ENCODE data around the gene SNX20. TPM values are rescaled to one million over a fixed set of nuclear protein-coding genes. Genes with fewer than 3 reads are reported as not detected.

SNX20 gene
- total and polyA plus RNA-seq, 2 of the 13 experiments (the other 11 are each of a cell fraction or from before 2014, with no cell fraction given): not detected

DNA sequence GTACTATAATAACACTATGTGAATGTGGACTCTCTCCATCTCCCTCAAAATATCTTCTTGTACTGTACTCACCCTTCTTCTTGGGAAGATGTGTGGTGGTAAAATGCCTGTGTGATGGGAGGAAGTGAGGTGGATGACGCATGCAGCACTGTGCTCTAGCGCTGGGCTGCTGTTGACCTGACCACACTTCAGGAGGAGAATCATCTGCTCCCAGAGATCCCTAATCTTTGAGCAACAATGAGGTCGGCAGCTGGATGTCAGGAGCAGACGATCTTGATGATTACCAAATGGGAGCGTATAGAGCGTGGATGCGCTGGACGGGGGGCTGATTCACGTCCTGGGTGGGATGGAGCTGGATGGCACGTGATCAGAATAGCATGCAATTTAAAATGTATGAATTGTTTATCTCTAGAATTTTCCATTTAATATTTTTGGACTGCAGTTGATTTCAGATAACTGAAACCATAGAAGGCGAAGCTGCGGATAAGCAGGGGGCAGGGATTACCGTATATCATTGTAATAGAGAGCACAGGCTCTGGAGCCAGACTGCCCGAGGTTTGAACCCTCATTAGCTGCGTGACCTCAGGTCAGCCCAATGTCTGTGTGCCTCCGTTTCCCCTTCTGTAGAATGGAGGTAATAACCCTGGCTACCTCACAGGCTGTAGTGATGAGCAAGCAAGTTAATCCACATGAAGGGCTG is 37.1 kb upstream of the SNX20 start:
- no peak overlapping the region for H3K4me2 ChIP-seq (ENCODE audit: low read depth, low read length)
- ChIA-PET CTCF (ENCODE audit: low intra/inter-chr PET ratio, low total read pairs) (no interaction called here), POLR2A (interaction anchor here (0.6 kb wide), 1 partner anchor 348 kb away, joined by 3 read pairs; no protein-coding TSS in a partner anchor)
- H4K20me1 ChIP-seq (ENCODE audit: insufficient read depth, low read length): no peaks in the 10 kb centered on the region
- peak; percentile 92; the same call in 1 of the 2 replicates for TF ChIP-seq GZF1 (CRISPR knock-in tag; IDR thresholded peaks at IDR 0.05)
- TF ChIP-seq NR2F6 (IDR thresholded peaks at IDR 0.05): no peak
- TF ChIP-seq NR2F6 (CRISPR knock-in tag; IDR thresholded peaks at IDR 0.05): no peak
- DNase-seq (ENCODE audit: low spot score) (no peak), FAIRE-seq (no peak), ATAC-seq (no peak)
- H3K4me1 ChIP-seq (ENCODE audit: insufficient read depth, low read length): peaks cover 50% of the 10 kb centered on the region
- H3K79me2 ChIP-seq (ENCODE audit: insufficient read depth, low read length): no peaks in the 10 kb centered on the region
- intact Hi-C loops (cut with micrococcal nuclease; ENCODE audit: unreplicated experiment) (loop anchor here (2.0 kb wide), 1 partner anchor 23 kb away; no protein-coding TSS in a partner anchor), in situ Hi-C loops (cut with HindIII; ENCODE audit: extremely low pct_ligation_motif_present, low pct_unique_long_range_greater_than_20kb) (no loop called here)
- no peak overlapping the region for H3K9ac ChIP-seq (ENCODE audit: insufficient read depth, low read depth, low read length)
- H3K27ac ChIP-seq (ENCODE audit: extremely low read length, insufficient read depth, low read length): no peak overlapping the region
- no peak overlapping the region for H3K4me3 ChIP-seq (replicated peaks in 1 of 3; ENCODE audit: insufficient read depth in 1 of 3, low read depth in 2 of 3, low read length in 3 of 3)
- no peaks in the 10 kb centered on the region for H3K9me3 ChIP-seq (ENCODE audit: low read length)
- H3K27me3 ChIP-seq (ENCODE audit: control insufficient read depth in 1 of 2, insufficient read depth in 2 of 2, low read length in 2 of 2): peaks cover 1 to 10% of the 10 kb centered on the region in 2 experiments; a peak in 1 of 5 replicates
- no peak overlapping the region for H2AFZ ChIP-seq (ENCODE audit: low read length)
- BruUV-seq (replicated peaks): no TSS peak
- no peaks in the 10 kb centered on the region for H3K36me3 ChIP-seq (replicated peaks in 1 of 2; ENCODE audit: control insufficient read depth in 1 of 2, insufficient read depth in 2 of 2, low read length in 2 of 2)
- WGBS (ENCODE audit: low lambda C conversion rate): 75% methylated on average over 15 of the region's 16 CpGs

- H3K9me3 ChIP-seq (ENCODE audit: low read length): no peaks in the 10 kb centered on the region
- H4K20me1 ChIP-seq (ENCODE audit: insufficient read depth, low read length): no peaks in the 10 kb centered on the region
- H3K9ac ChIP-seq (ENCODE audit: insufficient read depth, low read depth, low read length): no peak overlapping the region
- peaks cover 1 to 10% of the 10 kb centered on the region in 2 experiments; a peak in 1 of 5 replicates for H3K27me3 ChIP-seq (ENCODE audit: control insufficient read depth in 1 of 2, insufficient read depth in 2 of 2, low read length in 2 of 2)
- peaks cover 50% of the 10 kb centered on the region for H3K4me1 ChIP-seq (ENCODE audit: insufficient read depth, low read length)
- no peak overlapping the region for H2AFZ ChIP-seq (ENCODE audit: low read length)
- no peaks in the 10 kb centered on the region for H3K36me3 ChIP-seq (replicated peaks in 1 of 2; ENCODE audit: control insufficient read depth in 1 of 2, insufficient read depth in 2 of 2, low read length in 2 of 2)
- no peak overlapping the region for H3K4me3 ChIP-seq (replicated peaks in 1 of 3; ENCODE audit: insufficient read depth in 1 of 3, low read depth in 2 of 3, low read length in 3 of 3)
- ATAC-seq (no peak), DNase-seq (ENCODE audit: low spot score) (no peak), FAIRE-seq (no peak)
- H3K27ac ChIP-seq (ENCODE audit: extremely low read length, insufficient read depth, low read length): no peak overlapping the region
- WGBS (ENCODE audit: low lambda C conversion rate): 80% methylated on average over 5 of the region's 5 CpGs
- BruUV-seq (replicated peaks): no TSS peak
- H3K4me2 ChIP-seq (ENCODE audit: low read depth, low read length): no peak overlapping the region
- TF ChIP-seq PAX8 (CRISPR knock-in tag; IDR thresholded peaks at IDR 0.05; ENCODE audit: borderline replicate concordance) (no peak), AGO1 (IDR thresholded peaks at IDR 0.05; ENCODE audit: low read depth, low read length, poor library complexity, severe bottlenecking) (no peak), ZNF720 (CRISPR knock-in tag; IDR thresholded peaks at IDR 0.05) (no peak), YY1 (IDR thresholded peaks at IDR 0.05; ENCODE audit: insufficient read depth, insufficient replicate concordance, low read depth, low read length) (peak; percentile 47)
- CTCF ChIA-PET (ENCODE audit: low intra/inter-chr PET ratio, low total read pairs): no interaction called here
- intact Hi-C loops (cut with micrococcal nuclease; ENCODE audit: unreplicated experiment) (no loop called here), in situ Hi-C loops (cut with HindIII; ENCODE audit: extremely low pct_ligation_motif_present, low pct_unique_long_range_greater_than_20kb) (no loop called here)
- H3K79me2 ChIP-seq (ENCODE audit: insufficient read depth, low read length): no peaks in the 10 kb centered on the region
- POLR2A ChIA-PET: no interaction called here
Observed at GRCh38 chr16:50717494-50717893, 36.4 kb upstream of the SNX20 start.

All from HepG2 (cell line).